H1 (cell line): ENCODE data around the gene MAML3.

Experiments used
- EP300 ChIP-seq, 2 experiments: IDR thresholded peaks; 1 replicate in 1 of 2; 2 replicates in 1 of 2; pipeline ENCODE4 v1.6.1; 2011 to 2012; ENCODE audit warnings: low read depth in 2 of 2, low read length in 2 of 2, mild to moderate bottlenecking in 2 of 2, borderline replicate concordance in 1 of 2, inconsistent platforms in 1 of 2, moderate library complexity in 1 of 2
- EZH2 ChIP-seq: fragments of 200-600 bp; sonication (generic); IDR thresholded peaks from 2 replicates; pipeline ENCODE4 v1.7.1; 2012; ENCODE audit warnings: low read depth, mild to moderate bottlenecking, moderate library complexity, low read length, inconsistent platforms; ENCODE audit not compliant: severe bottlenecking
- GTF2F1 ChIP-seq: IDR thresholded peaks from 2 replicates; pipeline ENCODE4 v1.6.1; 2012; ENCODE audit warnings: low read depth, low read length, improper control_type of control experiment, borderline replicate concordance
- POLR2A ChIP-seq, 2 experiments: IDR thresholded peaks; 1 replicate in 1 of 2; 2 replicates in 1 of 2; pipeline ENCODE4 v1.6.1; 2011; ENCODE audit warnings: low read depth in 2 of 2, low read length in 2 of 2, mild to moderate bottlenecking in 2 of 2; ENCODE audit errors: control extremely low read depth in 1 of 2
- RNF2 ChIP-seq: fragments of 200-900, 300-1000 bp; sonication (generic); IDR thresholded peaks from 2 replicates; pipeline ENCODE4 v1.7.1; 2016; ENCODE audit warnings: borderline replicate concordance, low read depth, mild to moderate bottlenecking, antibody characterized with exemption, low read length; ENCODE audit not compliant: poor library complexity, severe bottlenecking; ENCODE audit errors: missing control alignments
- TF ChIP-seq, protein P1 (sequence below), 3 experiments: IDR thresholded peaks; 1 replicate in 2 of 3; 2 replicates in 1 of 3; pipeline versions ENCODE4 v1.5.1 to v1.6.1; 2011; ENCODE audit warnings: low read length in 3 of 3, mild to moderate bottlenecking in 3 of 3, inconsistent platforms in 2 of 3, low read depth in 1 of 3, moderate library complexity in 1 of 3; ENCODE audit not compliant: insufficient read depth in 1 of 3; ENCODE audit errors: control extremely low read depth in 1 of 3

DNA sequence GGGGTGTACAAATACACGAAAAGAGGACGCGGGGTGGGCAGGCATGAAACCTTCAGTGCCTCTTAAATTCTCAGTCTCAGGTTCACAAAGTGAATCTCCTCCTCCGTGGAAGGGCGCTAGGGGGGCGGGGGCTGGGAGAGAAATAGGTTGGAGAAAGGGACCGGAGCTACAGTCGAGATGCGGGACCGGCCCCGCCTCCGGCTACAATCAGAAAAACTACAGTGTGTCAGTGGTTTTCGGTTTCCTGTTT, 3.4 kb downstream of the MAML3 start:
- TF ChIP-seq GTF2F1 (no peak), RNF2 (no peak), EP300 (IDR thresholded peaks at IDR 0.05; ENCODE audit: borderline replicate concordance in 1 of 2, low read depth in 2 of 2, low read length in 2 of 2) (no peak), POLR2A (IDR thresholded peaks at IDR 0.05; ENCODE audit: control extremely low read depth in 1 of 2, low read depth in 2 of 2, low read length in 2 of 2) (no peak), EZH2 (no peak)
- TF ChIP-seq, protein P1, sequence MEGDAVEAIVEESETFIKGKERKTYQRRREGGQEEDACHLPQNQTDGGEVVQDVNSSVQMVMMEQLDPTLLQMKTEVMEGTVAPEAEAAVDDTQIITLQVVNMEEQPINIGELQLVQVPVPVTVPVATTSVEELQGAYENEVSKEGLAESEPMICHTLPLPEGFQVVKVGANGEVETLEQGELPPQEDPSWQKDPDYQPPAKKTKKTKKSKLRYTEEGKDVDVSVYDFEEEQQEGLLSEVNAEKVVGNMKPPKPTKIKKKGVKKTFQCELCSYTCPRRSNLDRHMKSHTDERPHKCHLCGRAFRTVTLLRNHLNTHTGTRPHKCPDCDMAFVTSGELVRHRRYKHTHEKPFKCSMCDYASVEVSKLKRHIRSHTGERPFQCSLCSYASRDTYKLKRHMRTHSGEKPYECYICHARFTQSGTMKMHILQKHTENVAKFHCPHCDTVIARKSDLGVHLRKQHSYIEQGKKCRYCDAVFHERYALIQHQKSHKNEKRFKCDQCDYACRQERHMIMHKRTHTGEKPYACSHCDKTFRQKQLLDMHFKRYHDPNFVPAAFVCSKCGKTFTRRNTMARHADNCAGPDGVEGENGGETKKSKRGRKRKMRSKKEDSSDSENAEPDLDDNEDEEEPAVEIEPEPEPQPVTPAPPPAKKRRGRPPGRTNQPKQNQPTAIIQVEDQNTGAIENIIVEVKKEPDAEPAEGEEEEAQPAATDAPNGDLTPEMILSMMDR (IDR thresholded peaks at IDR 0.05; ENCODE audit: control extremely low read depth in 1 of 3, insufficient read depth in 1 of 3, low read depth in 1 of 3, low read length in 3 of 3): no peak
